ENCODE data around the gene RECQL5. TPM values are rescaled to one million over a fixed set of nuclear protein-coding genes. Genes with fewer than 3 reads are reported as not detected.

RECQL5 gene
- total RNA-seq, 4 donors from 2014 or later: 6.3 to 14.7 (median 11.9) TPM

GRCh38 chr17:75591722-75592302 lies 75.1 kb downstream of the RECQL5 start:
- TF ChIP-seq POLR2A (IDR thresholded peaks at IDR 0.05; ENCODE audit: low read depth): no peak
- no peak for TF ChIP-seq EP300 (IDR thresholded peaks at IDR 0.05)
- TF ChIP-seq CTCF (IDR thresholded peaks at IDR 0.05): no peak
- no peak for TF ChIP-seq POLR2AphosphoS5 (IDR thresholded peaks at IDR 0.05)
- intact Hi-C loops (cut with DNase I): loop anchor here (5.0 kb wide), 1 partner anchor 75 kb away; the partner anchor contains the start of genes CASKIN2 and TSEN54
- Histone ChIP-seq H3K4me1 (peaks cover 15 to 37% (median 34%) of the 10 kb centered on the region in 4 donors), H3K27me3 (peaks cover 0 to 11% (median 5%) of the 10 kb centered on the region in 4 donors), H3K9me3 (no peaks in the 10 kb centered on the region), H3K4me3 (no peak overlapping the region), H3K36me3 (peaks cover 0 to 8% (median 3%) of the 10 kb centered on the region in 4 donors), H3K27ac (replicated peaks in 1 of 4) (no peak overlapping the region)
- no peak for DNase-seq (ENCODE audit: extremely low spot score)
- WGBS: 89% methylated on average over 5 of the region's 7 CpGs

GRCh38 chr17:75590849-75591721 lies 75.9 kb downstream of the RECQL5 start:
- 92% methylated on average over 12 of the region's 12 CpGs for WGBS
- no peak for DNase-seq (ENCODE audit: extremely low spot score)
- peaks cover 0 to 8% (median 0%) of the 10 kb centered on the region in 4 donors for H3K36me3 ChIP-seq
- TF ChIP-seq POLR2AphosphoS5 (IDR thresholded peaks at IDR 0.05) (no peak), CTCF (IDR thresholded peaks at IDR 0.05) (no peak), POLR2A (IDR thresholded peaks at IDR 0.05; ENCODE audit: low read depth) (no peak), EP300 (IDR thresholded peaks at IDR 0.05) (no peak)
- H3K4me1 ChIP-seq: peaks cover 15 to 37% (median 34%) of the 10 kb centered on the region in 4 donors
- no peak overlapping the region for H3K4me3 ChIP-seq
- intact Hi-C loops (cut with DNase I): loop anchor here (5.0 kb wide), 1 partner anchor 74 kb away; the partner anchor contains the start of genes CASKIN2 and TSEN54
- no peak overlapping the region for H3K27ac ChIP-seq (replicated peaks in 1 of 4)
- peaks cover 0 to 11% (median 5%) of the 10 kb centered on the region in 4 donors for H3K27me3 ChIP-seq
- H3K9me3 ChIP-seq: no peaks in the 10 kb centered on the region

GRCh38 chr17:75590314-75590761 lies 76.6 kb downstream of the RECQL5 start:
- peaks cover 0 to 8% (median 0%) of the 10 kb centered on the region in 4 donors for H3K36me3 ChIP-seq
- no peaks in the 10 kb centered on the region for H3K9me3 ChIP-seq
- intact Hi-C loops (cut with DNase I): loop anchor here (5.0 kb wide), 1 partner anchor 73 kb away; the partner anchor contains the start of genes CASKIN2 and TSEN54
- WGBS: 88% methylated on average over 7 of the region's 8 CpGs
- peaks cover 15 to 37% (median 34%) of the 10 kb centered on the region in 4 donors for H3K4me1 ChIP-seq
- no peak for DNase-seq (ENCODE audit: extremely low spot score)
- peaks cover 0 to 11% (median 5%) of the 10 kb centered on the region in 4 donors for H3K27me3 ChIP-seq
- H3K4me3 ChIP-seq: peak overlapping the region in 1 of 4 donors; percentile 79
- TF ChIP-seq POLR2A (IDR thresholded peaks at IDR 0.05; ENCODE audit: low read depth) (no peak), EP300 (IDR thresholded peaks at IDR 0.05) (no peak)
- H3K27ac ChIP-seq (replicated peaks in 1 of 4): peak overlapping the region in 1 of 4 donors; percentile 88

- 66% methylated on average over 14 of the region's 29 CpGs for WGBS
- Histone ChIP-seq H3K36me3 (peaks cover 0 to 8% (median 0%) of the 10 kb centered on the region in 4 donors), H3K4me3 (peak overlapping the region; percentile 62 to 79 (median 68)), H3K27ac (replicated peaks in 1 of 4) (peak overlapping the region; percentile 86 to 95 (median 90)), H3K9me3 (no peaks in the 10 kb centered on the region), H3K27me3 (peaks cover 0 to 11% (median 5%) of the 10 kb centered on the region in 4 donors), H3K4me1 (peaks cover 15 to 37% (median 34%) of the 10 kb centered on the region in 4 donors)
- TF ChIP-seq POLR2AphosphoS5 (IDR thresholded peaks at IDR 0.05) (no peak), CTCF (IDR thresholded peaks at IDR 0.05) (no peak), EP300 (IDR thresholded peaks at IDR 0.05) (no peak), POLR2A (IDR thresholded peaks at IDR 0.05; ENCODE audit: low read depth) (no peak)
- intact Hi-C loops (cut with DNase I): loop anchor here (2.0 to 10.0 kb wide), 4 partner anchors 42 to 265 kb away; partner anchors contain the start of genes CASKIN2, SMIM5 and TSEN54
- no peak for DNase-seq (ENCODE audit: extremely low spot score)
These were observed 77.0 kb downstream of the RECQL5 start for GRCh38 chr17:75589919-75590303.

Data from esophagus muscularis mucosa (tissue), 4 donors.